Upper lobe of left lung (tissue), 4 donors: ENCODE measurements around the gene EXD3.

ENCODE experiments used
- POLR2AphosphoS5 ChIP-seq, 2 donors: sonication (generic); formaldehyde crosslinking; IDR thresholded peaks; one replicate each; pipeline ENCODE4 v1.5.1; 2017; ENCODE audit warnings: antibody characterized with exemption in 2 of 2
- TF ChIP-seq, protein P1 (sequence below), 6 experiments: fragments of 450-650 bp in 4 of 6; fragments of 200-600 bp in 2 of 6; sonication (generic) in 2 of 6; IDR thresholded peaks; one replicate each; pipeline ENCODE4 v1.5.1; 2016 to 2019; ENCODE audit warnings: antibody characterized with exemption in 6 of 6

DNA sequence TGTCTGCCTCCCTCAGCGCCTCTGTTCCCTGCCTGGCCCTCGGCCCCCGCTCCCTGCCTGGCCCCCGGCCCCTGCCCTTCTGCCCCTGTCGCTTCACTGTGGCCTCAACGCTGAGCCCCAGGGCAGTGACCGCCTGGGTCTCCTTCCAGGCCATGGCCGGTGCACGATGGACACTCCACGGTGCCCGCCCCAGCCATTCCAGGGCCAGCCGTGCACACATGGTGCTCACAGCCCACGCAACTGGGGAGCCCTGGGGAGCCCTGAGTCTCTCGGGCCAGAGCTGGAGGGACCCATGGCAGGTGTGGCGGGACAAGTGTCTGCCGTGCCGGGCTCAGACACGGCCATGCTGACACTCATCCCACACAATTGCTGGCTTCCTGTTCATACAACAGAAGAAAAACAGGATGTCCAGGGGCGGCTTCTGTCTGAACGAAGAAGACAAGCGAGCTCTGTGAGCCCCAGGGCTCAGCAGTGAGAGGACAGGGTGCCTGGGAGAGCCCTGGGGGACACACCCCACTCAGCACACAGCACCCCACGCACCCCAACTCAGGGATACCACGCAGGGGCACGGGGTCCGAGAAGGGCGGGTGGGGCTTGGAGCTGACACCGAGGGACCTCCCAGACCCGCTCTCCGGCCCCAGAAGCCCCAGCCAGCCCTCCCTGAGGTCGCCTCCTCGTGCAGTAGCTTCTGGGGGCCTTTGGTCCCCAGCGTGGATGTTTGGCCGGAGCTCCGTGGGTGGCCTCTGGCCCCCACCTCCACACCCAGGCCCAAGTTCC is 35.7 kb downstream of the EXD3 start:
- peak in 1 of 2 donors; percentile 27 for TF ChIP-seq POLR2AphosphoS5 (IDR thresholded peaks at IDR 0.05)
- TF ChIP-seq, protein P1, sequence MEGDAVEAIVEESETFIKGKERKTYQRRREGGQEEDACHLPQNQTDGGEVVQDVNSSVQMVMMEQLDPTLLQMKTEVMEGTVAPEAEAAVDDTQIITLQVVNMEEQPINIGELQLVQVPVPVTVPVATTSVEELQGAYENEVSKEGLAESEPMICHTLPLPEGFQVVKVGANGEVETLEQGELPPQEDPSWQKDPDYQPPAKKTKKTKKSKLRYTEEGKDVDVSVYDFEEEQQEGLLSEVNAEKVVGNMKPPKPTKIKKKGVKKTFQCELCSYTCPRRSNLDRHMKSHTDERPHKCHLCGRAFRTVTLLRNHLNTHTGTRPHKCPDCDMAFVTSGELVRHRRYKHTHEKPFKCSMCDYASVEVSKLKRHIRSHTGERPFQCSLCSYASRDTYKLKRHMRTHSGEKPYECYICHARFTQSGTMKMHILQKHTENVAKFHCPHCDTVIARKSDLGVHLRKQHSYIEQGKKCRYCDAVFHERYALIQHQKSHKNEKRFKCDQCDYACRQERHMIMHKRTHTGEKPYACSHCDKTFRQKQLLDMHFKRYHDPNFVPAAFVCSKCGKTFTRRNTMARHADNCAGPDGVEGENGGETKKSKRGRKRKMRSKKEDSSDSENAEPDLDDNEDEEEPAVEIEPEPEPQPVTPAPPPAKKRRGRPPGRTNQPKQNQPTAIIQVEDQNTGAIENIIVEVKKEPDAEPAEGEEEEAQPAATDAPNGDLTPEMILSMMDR (IDR thresholded peaks at IDR 0.05) = no peak
